Right lobe of liver (tissue), 4 donors: ENCODE measurements around the gene ERC1.

Experiments
- POLR2A ChIP-seq: fragments of 450-650 bp; IDR thresholded peaks from one replicate; pipeline ENCODE4 v1.6.1; 2017; ENCODE audit warnings: antibody characterized with exemption, mild to moderate bottlenecking
- TF ChIP-seq, protein P1 (sequence below), 4 donors: fragments of 200-600 bp in 3 of 4; fragments of 450-650 bp in 1 of 4; IDR thresholded peaks; one replicate each; pipeline versions ENCODE4 v1.5.1 to v1.8.0; 2016 to 2022; ENCODE audit warnings: antibody characterized with exemption in 4 of 4, mild to moderate bottlenecking in 2 of 4
- donor health status: DM: no; HTN: no; CAD: no.
- donor health status: DM: no; HTN: no; CAD: no.
- donor health status: DM: no; HTN: yes; CAD: no.

DNA sequence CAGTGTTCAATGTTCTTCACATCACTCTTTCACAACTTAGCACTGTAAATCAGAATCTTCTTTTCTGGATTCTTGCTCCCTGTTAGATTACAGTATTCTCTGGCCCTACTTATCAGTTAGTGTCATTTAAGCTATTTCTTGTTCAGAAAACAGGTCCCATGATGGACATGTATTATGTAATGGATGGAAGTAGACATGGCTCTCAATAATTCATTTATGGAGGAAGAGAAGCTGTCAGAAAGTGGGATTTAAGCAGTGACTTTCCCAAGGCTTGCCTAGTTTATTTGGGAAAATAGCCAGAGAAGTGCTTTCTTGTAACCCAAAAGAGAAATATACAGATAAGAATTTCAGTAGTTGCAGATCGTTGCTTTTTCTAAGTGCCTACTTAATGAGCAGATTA, 1.6 kb downstream of the ERC1 start:
- TF ChIP-seq, protein P1, sequence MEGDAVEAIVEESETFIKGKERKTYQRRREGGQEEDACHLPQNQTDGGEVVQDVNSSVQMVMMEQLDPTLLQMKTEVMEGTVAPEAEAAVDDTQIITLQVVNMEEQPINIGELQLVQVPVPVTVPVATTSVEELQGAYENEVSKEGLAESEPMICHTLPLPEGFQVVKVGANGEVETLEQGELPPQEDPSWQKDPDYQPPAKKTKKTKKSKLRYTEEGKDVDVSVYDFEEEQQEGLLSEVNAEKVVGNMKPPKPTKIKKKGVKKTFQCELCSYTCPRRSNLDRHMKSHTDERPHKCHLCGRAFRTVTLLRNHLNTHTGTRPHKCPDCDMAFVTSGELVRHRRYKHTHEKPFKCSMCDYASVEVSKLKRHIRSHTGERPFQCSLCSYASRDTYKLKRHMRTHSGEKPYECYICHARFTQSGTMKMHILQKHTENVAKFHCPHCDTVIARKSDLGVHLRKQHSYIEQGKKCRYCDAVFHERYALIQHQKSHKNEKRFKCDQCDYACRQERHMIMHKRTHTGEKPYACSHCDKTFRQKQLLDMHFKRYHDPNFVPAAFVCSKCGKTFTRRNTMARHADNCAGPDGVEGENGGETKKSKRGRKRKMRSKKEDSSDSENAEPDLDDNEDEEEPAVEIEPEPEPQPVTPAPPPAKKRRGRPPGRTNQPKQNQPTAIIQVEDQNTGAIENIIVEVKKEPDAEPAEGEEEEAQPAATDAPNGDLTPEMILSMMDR (IDR thresholded peaks at IDR 0.05), result no peak
- TF ChIP-seq POLR2A, result no peak
